ENCODE data around the gene GAREM1. TPM values are rescaled to one million over a fixed set of nuclear protein-coding genes. Genes with fewer than 3 reads are reported as not detected.

Gene GAREM1
- total RNA-seq, 1 experiment from 2014 or later, result 0.11 TPM

DNA sequence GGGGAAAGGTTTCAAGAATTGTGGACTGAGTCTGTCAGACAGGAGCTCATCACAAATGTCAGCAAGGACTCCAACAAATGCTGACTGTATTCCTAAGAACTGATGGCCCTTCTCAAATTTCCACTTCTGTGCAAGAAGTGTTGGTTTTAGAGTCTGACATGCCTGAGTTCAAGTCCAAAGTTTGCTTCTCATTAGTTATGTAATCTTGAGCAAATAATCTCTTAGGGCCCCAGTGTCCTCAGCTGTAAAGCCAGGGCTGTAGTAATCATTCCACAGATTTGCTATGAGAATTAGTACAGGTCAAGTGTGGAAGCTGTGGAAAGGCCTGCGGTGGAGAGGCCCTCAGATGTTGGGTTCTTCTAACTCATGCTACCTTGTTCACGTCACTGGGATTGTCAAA is 257.0 kb downstream of the GAREM1 start:
- Histone ChIP-seq H2AFZ (ENCODE audit: low read length) (no peak overlapping the region), H3K4me2 (ENCODE audit: low read depth, low read length, poor library complexity, severe bottlenecking) (no peak overlapping the region), H3K9me3 (ENCODE audit: low read length) (no peaks in the 10 kb centered on the region), H3K79me2 (ENCODE audit: low read length) (no peaks in the 10 kb centered on the region), H3K4me3 (ENCODE audit: low read length) (no peak overlapping the region), H3K27me3 (ENCODE audit: low read length) (no peaks in the 10 kb centered on the region), H4K20me1 (ENCODE audit: insufficient read depth, low read depth, low read length) (no peaks in the 10 kb centered on the region), H3K36me3 (ENCODE audit: insufficient read depth, low read length) (no peaks in the 10 kb centered on the region), H3K9me2 (replicated peaks; ENCODE audit: insufficient read depth, low read length) (no peaks in the 10 kb centered on the region), H3K9ac (ENCODE audit: low read length) (no peak overlapping the region), H3K27ac (ENCODE audit: low read length) (no peak overlapping the region), H3K4me1 (ENCODE audit: low read length) (no peaks in the 10 kb centered on the region)
- DNase-seq, result no peak

Small RNA genes lying within 50 kb of the gene (small RNA-seq; reads per million reads assigned to genes)
- not detected for gene RF00019
